ENCODE results near the gene TEAD2. TPM values are rescaled to one million over a fixed set of nuclear protein-coding genes. Genes with fewer than 3 reads are reported as not detected.
"Not testable (repeated sequence)": the region's sequence is repeated elsewhere in the genome, so short reads cannot be mapped to it uniquely, and the experiment has no call there.

TEAD2 gene
- total RNA-seq, 2 experiments from 2014 or later, result not detected

- Mint-ChIP-seq H3K27ac (no peak overlapping the region), H3K27me3 (peaks cover 6% of the 10 kb centered on the region), H3K4me1 (no peaks in the 10 kb centered on the region), H3K9me3 (peaks cover 7% of the 10 kb centered on the region), H3K4me3 (no peak overlapping the region), H3K36me3 (ENCODE audit: low read depth) (no peaks in the 10 kb centered on the region)
- POLR2A ChIA-PET, result no interaction called here
- CTCF ChIA-PET, result interaction anchor here (1.0 to 1.9 kb wide), 2 partner anchors 13 to 23 kb away, joined by 3 to 6 read pairs; no protein-coding TSS in a partner anchor
- DNase-seq, result no peak
These were observed 16.3 kb upstream of the TEAD2 start for GRCh38 chr19:49378512-49378911.

DNA sequence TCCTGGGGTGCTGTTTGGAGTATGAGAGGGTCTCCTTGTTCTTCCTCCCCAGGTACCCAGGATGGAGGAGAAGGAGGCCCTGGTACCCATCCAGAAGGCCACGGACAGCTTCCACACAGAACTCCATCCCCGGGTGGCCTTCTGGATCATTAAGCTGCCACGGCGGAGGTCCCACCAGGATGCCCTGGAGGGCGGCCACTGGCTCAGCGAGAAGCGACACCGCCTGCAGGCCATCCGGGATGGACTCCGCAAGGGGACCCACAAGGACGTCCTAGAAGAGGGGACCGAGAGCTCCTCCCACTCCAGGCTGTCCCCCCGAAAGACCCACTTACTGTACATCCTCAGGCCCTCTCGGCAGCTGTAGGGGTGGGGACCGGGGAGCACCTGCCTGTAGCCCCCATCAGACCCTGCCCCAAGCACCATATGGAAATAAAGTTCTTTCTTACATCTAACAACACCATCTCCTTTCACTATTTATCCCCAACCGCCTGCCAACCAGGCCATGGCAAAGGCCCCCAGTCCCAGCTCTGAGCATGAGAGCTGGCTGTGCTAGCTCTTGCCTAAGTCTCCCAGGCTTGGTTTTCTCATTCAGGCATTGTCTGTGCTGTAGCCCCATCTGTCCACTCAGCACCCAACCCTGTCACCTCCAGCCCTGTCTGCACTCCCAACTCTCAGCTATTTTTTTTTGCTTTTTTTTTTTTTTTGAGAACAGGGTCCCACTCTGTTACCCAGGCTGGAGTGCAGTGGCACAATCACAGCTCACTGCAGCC, 12.6 kb upstream of the TEAD2 start:
- CTCF ChIA-PET, result no interaction called here
- Mint-ChIP-seq H3K27me3 (peaks cover 6% of the 10 kb centered on the region), H3K36me3 (ENCODE audit: low read depth) (no peaks in the 10 kb centered on the region), H3K27ac (no peak overlapping the region), H3K4me3 (no peak overlapping the region), H3K9me3 (peaks cover 5% of the 10 kb centered on the region), H3K4me1 (no peaks in the 10 kb centered on the region)
- DNase-seq, result no peak
- POLR2A ChIA-PET, result interaction anchor here (0.7 to 0.9 kb wide), 2 partner anchors 13 to 61 kb away, joined by 3 to 4 read pairs; partner anchors contain the start of gene KASH5

- DNase-seq; H3K27me3 Mint-ChIP-seq; H3K4me1 Mint-ChIP-seq; H3K36me3 Mint-ChIP-seq (ENCODE audit: low read depth); CTCF ChIA-PET; H3K27ac Mint-ChIP-seq; H3K4me3 Mint-ChIP-seq: not testable (repeated sequence)
- H3K9me3 Mint-ChIP-seq, result peaks cover 13% of the 10 kb centered on the region
- POLR2A ChIA-PET, result interaction anchor here (0.9 kb wide), 1 partner anchor 165 kb away, joined by 4 read pairs; no protein-coding TSS in a partner anchor
These were observed 11.0 kb upstream of the TEAD2 start for GRCh38 chr19:49373174-49373573.

- CTCF ChIA-PET, result interaction anchor here (1.0 kb wide), 1 partner anchor 21 kb away, joined by 3 read pairs; no protein-coding TSS in a partner anchor
- POLR2A ChIA-PET, result no interaction called here
These were observed 9.0 kb upstream of the TEAD2 start for GRCh38 chr19:49371184-49371583.

GRCh38 chr19:49368711-49369358, 6.6 kb upstream of the TEAD2 start:
- Mint-ChIP-seq H3K27ac (no peak overlapping the region), H3K4me1 (no peaks in the 10 kb centered on the region), H3K36me3 (ENCODE audit: low read depth) (no peaks in the 10 kb centered on the region), H3K4me3 (no peak overlapping the region), H3K27me3 (peaks cover 11% of the 10 kb centered on the region), H3K9me3 (peaks cover 13% of the 10 kb centered on the region)
- ChIA-PET POLR2A (no interaction called here), CTCF (no interaction called here)
- DNase-seq, result no peak

More at GRCh38 chr19:49371184-49371583, 9.0 kb upstream of the TEAD2 start:
- peaks cover 4% of the 10 kb centered on the region for H3K27me3 Mint-ChIP-seq
- no peaks in the 10 kb centered on the region for H3K36me3 Mint-ChIP-seq (ENCODE audit: low read depth)
- no peaks in the 10 kb centered on the region for H3K4me1 Mint-ChIP-seq
- H3K9me3 Mint-ChIP-seq, result peaks cover 13% of the 10 kb centered on the region
- H3K4me3 Mint-ChIP-seq, result no peak overlapping the region
- H3K27ac Mint-ChIP-seq, result no peak overlapping the region
- DNase-seq, result no peak

DNA sequence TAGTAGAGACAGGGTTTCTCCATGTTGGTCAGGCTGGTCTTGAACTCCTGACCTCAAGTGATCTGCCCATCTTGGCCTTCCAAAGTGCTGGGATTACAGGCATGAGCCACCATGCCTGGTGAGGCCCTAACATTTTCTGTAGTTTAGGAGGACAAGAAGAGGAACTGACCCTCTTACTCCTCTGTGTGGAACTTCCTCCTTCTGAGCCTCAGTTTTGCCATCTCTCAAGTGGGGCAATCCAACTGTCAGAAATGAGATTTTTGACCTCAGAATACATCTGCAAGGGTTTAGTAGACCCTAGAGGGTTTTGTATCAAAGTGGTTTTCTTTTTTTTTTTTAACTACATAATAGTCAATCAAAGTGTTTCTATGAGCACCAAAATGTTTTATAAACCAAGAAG, 3.9 kb upstream of the TEAD2 start:
- H3K27me3 Mint-ChIP-seq, result peaks cover 19% of the 10 kb centered on the region
- no peak overlapping the region for H3K4me3 Mint-ChIP-seq
- H3K36me3 Mint-ChIP-seq (ENCODE audit: low read depth), result no peaks in the 10 kb centered on the region
- H3K27ac Mint-ChIP-seq, result no peak overlapping the region
- CTCF ChIA-PET, result interaction anchor here (0.6 to 1.5 kb wide), 2 partner anchors 167 to 282 kb away, joined by 3 to 5 read pairs; no protein-coding TSS in a partner anchor
- no peak for DNase-seq
- peaks cover 13% of the 10 kb centered on the region for H3K9me3 Mint-ChIP-seq
- POLR2A ChIA-PET, result no interaction called here
- peaks cover 5% of the 10 kb centered on the region for H3K4me1 Mint-ChIP-seq

- H3K36me3 Mint-ChIP-seq (ENCODE audit: low read depth), result no peaks in the 10 kb centered on the region
- H3K9me3 Mint-ChIP-seq, result peaks cover 5% of the 10 kb centered on the region
- H3K27me3 Mint-ChIP-seq, result peaks cover 32% of the 10 kb centered on the region
- no peak overlapping the region for H3K4me3 Mint-ChIP-seq
- ChIA-PET POLR2A (no interaction called here), CTCF (no interaction called here)
- H3K27ac Mint-ChIP-seq, result no peak overlapping the region
- peaks cover 7% of the 10 kb centered on the region for H3K4me1 Mint-ChIP-seq
- no peak for DNase-seq
These were observed 2.0 kb upstream of the TEAD2 start for GRCh38 chr19:49364083-49364737.

DNA sequence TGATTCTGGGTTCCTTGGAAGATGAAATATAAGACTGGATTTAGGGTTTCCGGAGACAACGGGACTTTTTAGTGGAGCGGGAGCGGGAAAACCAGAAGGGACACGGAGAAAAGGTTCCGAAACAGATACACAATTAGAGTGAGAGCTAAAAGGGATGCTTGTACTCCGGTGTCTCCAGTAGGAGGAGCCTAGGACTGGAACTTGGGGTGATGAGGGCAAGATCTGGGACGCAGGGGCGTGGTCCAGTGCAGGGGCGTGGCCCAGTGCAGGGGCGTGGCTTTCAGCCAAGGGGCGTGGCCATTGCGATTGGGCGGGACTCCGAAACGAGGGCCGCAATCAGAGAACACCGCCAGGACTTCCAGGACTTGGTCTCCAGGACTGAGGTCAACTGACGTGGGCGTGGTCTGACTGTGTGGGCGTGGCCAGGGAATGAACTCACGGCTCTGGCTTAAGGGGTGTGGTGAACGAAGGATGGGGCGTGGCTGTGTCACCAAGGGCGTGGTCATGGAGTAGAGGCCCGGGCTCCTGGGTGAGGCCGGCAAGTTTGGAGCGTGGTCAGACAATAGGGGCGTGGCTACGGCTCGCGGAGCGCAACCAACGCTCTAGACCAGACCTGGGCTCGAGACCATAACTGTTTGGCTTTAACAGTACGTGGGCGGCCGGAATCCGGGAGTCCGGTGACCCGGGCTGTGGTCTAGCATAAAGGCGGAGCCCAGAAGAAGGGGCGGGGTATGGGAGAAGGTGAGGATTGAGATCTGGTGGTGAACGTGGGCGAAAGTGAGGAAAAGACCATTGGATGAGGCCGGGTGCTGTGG, 1.3 kb upstream of the TEAD2 start, which contains the start of gene DKKL1:
Gene DKKL1 (plus strand): TSS at position 610 of the 815 bp plus-strand sequence. CDS start 122 bp downstream, at position 732.
- peaks cover 7% of the 10 kb centered on the region for H3K4me1 Mint-ChIP-seq
- H3K9me3 Mint-ChIP-seq, result no peaks in the 10 kb centered on the region
- CTCF ChIA-PET, result interaction anchor here (0.8 kb wide), 1 partner anchor 37 kb away, joined by 4 read pairs; no protein-coding TSS in a partner anchor
- peaks cover 34% of the 10 kb centered on the region for H3K27me3 Mint-ChIP-seq
- no peak within 1 kb of the TSS for H3K4me3 Mint-ChIP-seq
- no peaks in the 10 kb centered on the region for H3K36me3 Mint-ChIP-seq (ENCODE audit: low read depth)
- peak; percentile 91 for DNase-seq
- POLR2A ChIA-PET, result no interaction called here
- H3K27ac Mint-ChIP-seq, result no peak within 1 kb of the TSS

DNA sequence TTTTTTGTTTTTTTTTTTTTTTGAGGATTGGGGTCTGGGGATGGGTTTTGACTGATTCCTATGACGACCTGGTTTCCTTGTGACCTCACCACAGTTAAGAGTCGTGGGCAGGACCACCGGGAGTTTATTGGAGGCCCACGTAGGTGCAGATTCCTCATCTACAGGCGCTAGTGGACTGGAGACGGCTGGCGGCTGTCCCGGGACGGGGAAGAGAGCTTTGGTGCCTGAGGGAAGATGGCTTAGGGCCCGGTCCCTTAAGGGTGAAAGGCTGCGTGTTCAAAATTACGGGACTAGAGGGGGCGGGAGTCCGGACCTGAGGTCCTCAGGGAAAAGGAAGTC, 682 bp upstream of the TEAD2 start:
- DNase-seq, result no peak
- peaks cover 34% of the 10 kb centered on the region for H3K27me3 Mint-ChIP-seq
- CTCF ChIA-PET, result interaction anchor here (0.8 kb wide), 1 partner anchor 37 kb away, joined by 4 read pairs; no protein-coding TSS in a partner anchor

DNA sequence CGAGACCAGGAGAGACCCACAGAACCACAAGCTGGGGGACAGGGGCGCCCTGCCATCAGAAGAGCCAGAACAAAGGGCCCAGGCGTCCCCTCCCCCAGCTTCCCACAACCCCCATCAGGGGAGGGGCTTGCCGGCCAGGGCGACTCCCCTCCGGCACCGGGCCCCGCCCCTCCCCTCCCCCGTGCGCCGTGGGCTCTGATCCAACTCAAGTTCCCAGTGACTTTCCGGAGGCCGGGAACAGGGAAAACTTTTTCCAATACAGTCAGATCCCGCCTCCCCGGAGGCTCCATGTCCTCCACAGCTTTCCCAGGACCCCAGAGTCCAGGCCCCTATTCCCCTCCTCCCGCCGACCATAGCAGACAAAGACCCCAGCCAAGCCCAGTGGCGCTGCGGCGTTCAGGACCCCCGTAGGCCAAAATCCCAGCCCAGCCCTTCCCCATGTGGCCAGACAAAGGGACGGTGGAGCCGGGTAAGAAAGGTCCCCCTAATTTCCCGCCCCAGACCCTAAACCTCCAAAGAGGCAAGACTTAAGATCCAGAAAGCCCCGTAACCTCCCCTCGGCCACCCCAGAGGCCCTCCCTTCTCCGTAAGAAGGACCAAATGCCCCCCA, 673 bp downstream of the TEAD2 start:
- POLR2A ChIA-PET, result no interaction called here
- Mint-ChIP-seq H3K9me3 (no peaks in the 10 kb centered on the region), H3K27me3 (peaks cover 43% of the 10 kb centered on the region), H3K4me1 (peaks cover 7% of the 10 kb centered on the region), H3K36me3 (ENCODE audit: low read depth) (no peaks in the 10 kb centered on the region), H3K27ac (no peak overlapping the region), H3K4me3 (no peak overlapping the region)
- CTCF ChIA-PET, result no interaction called here
- no peak for DNase-seq

More for the DNA sequence above, 682 bp upstream of the TEAD2 start:
- H3K9me3 Mint-ChIP-seq, result no peaks in the 10 kb centered on the region
- no peaks in the 10 kb centered on the region for H3K36me3 Mint-ChIP-seq (ENCODE audit: low read depth)
- H3K27ac Mint-ChIP-seq, result no peak overlapping the region
- POLR2A ChIA-PET, result no interaction called here
- H3K4me1 Mint-ChIP-seq, result peaks cover 7% of the 10 kb centered on the region
- no peak overlapping the region for H3K4me3 Mint-ChIP-seq

DNA sequence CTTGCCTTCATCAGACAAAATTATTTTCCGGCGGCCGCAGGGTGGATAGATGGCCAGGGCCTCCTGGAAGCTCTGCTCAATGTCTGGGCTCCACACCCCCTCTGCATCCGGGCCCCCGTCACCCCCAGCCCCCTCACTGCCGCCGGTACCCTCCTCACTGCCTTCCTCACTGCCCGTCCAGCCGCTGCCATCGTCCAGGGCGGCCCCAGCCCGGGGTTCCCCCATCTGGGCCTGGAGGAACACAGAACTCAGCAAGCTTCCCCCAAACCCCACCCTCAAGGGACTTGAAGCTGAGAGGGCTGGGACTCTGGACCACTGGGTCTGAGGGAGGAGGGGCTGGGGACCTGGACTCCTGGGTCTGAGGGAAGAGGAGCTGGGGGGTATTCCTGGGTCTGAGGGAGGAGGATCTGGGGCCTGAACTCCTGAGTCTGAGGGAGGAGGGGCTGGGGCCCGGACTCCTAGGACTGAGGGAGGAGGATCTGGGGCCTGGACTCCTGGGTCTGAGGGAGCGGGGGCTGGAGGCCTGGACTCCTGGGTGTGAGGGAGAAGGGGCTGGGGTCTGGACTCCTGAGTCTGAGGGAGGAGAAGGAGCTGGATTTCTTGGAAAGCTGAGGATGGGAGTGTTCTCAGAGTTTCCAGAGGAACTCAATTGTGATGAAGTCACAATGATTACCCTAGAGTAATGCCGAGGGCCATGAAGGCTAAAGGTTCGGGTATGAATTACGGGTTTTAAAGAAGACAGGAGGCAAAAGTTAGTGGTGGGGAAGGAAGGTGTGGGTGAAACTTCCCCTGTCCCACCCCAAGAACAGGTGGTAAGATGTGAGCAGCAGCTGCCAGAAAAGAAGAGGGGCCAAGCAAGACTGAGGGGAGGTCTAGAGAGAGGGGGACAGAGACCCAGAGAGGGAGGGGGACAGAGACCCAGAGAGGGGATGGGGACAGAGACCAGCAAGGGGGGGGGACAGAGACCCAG, 2.1 kb downstream of the TEAD2 start:
- Mint-ChIP-seq H3K27me3 (peaks cover 50% of the 10 kb centered on the region), H3K27ac (no peak overlapping the region), H3K9me3 (no peaks in the 10 kb centered on the region), H3K4me3 (no peak overlapping the region), H3K36me3 (ENCODE audit: low read depth) (no peaks in the 10 kb centered on the region), H3K4me1 (peaks cover 13% of the 10 kb centered on the region)
- no peak for DNase-seq
- ChIA-PET CTCF (no interaction called here), POLR2A (interaction anchor here (1.0 kb wide), 1 partner anchor 25 kb away, joined by 3 read pairs; the partner anchor contains the start of gene CD37)

All from activated CD4-positive, alpha-beta memory T cell treated with anti-CD3 and anti-CD28 coated beads, Interleukin-2, amount 10 ng/mL, durations not matched to agents 7 days and 5 days (primary cell).